ENCODE data around the gene PA2G4. TPM values are rescaled to one million over a fixed set of nuclear protein-coding genes. Genes with fewer than 3 reads are reported as not detected.

Gene PA2G4
- total and polyA plus RNA-seq, 2 of the 4 experiments (the other 2 are of a cell fraction), result 158 to 198 TPM

DNA sequence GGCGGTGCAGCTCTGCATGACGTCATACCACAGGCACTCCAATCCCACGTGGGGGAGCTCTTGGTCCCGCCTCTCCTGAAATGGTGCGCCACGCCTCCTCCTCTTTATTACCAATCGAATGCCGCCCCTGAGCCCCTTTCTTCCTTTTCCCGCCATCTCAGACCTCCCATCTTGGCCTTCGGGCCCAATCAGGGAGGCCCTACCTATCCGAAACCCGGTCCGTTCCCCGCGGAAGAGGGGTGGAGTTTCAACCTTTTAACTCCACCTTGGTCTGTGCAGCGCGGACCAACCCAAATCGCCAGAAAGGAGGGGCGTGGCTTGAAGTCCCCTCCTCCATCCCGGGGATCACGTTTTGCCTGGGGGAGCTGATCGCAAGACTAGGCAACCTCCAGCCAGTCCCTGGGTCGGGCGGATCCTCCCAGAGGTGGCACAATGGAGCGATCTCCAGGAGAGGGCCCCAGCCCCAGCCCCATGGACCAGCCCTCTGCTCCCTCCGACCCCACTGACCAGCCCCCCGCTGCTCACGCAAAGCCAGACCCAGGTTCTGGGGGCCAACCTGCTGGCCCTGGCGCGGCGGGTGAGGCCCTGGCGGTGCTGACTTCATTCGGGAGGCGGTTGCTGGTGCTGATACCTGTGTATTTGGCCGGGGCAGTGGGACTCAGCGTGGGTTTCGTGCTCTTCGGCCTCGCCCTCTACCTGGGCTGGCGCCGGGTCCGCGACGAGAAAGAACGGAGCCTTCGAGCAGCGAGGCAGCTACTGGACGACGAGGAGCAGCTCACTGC is 23.7 kb downstream of the PA2G4 start, which contains the start of gene ESYT1:
ESYT1 (plus strand) TSS at position 380 of the 782 bp plus-strand sequence; CDS start at position 433, 53 bp downstream.
- in situ Hi-C loops (cut with MboI; ENCODE audit: low sequenced_read_pairs) (loop anchor here (5.0 kb wide), 1 partner anchor 59 kb away; the partner anchor contains the start of gene SMARCC2), dilution Hi-C loops (cut with HindIII; ENCODE audit: low sequenced_read_pairs, unreplicated experiment) (no loop called here), intact Hi-C loops (cut with micrococcal nuclease) (loop anchor here (2.0 kb wide), 2 partner anchors 31 to 61 kb away; partner anchors contain the start of genes MYL6 and SMARCC2)
- TSS peak; percentile 73 for BruUV-seq (replicated peaks)
- Histone ChIP-seq H3K9me3 (ENCODE audit: control insufficient read depth, insufficient read depth, low read length) (no peaks in the 10 kb centered on the region), H3K9ac (ENCODE audit: low read depth, low read length) (peak within 1 kb of the TSS; percentile 91), H3K18ac (ENCODE audit: low read depth, low read length) (peak within 1 kb of the TSS; percentile 7), H4K91ac (ENCODE audit: insufficient read depth, low read depth, low read length) (peak within 1 kb of the TSS; percentile 87), H4K5ac (ENCODE audit: low read depth, low read length) (0 out of 2 replicates have a peak within 1 kb of the TSS, but pooled peaks have one; percentile 4), H2BK120ac (ENCODE audit: low read depth, low read length) (0 out of 2 replicates have a peak within 1 kb of the TSS, but pooled peaks have one; percentile 37), H3K14ac (replicated peaks; ENCODE audit: low read depth, low read length) (peak within 1 kb of the TSS; percentile 85), H2AK5ac (ENCODE audit: low read depth, low read length) (peak within 1 kb of the TSS; percentile 97), H2AFZ (replicated peaks; ENCODE audit: low read length, poor library complexity) (peak within 1 kb of the TSS; percentile 88), H2BK15ac (ENCODE audit: low read depth, low read length) (peak within 1 kb of the TSS; percentile 31; the same call in 1 of the 3 replicates), H3K36me3 (ENCODE audit: control insufficient read depth, insufficient read depth, low read length) (peaks cover 24% of the 10 kb centered on the region), H3K4me3 (ENCODE audit: insufficient read depth, low read depth, low read length) (peak within 1 kb of the TSS; percentile 75), H3K9me1 (ENCODE audit: insufficient read depth, low read length) (no peaks in the 10 kb centered on the region), H3K23ac (ENCODE audit: low read depth, low read length) (peak within 1 kb of the TSS; percentile 88), H4K8ac (ENCODE audit: low read depth in 2 of 2, low read length in 2 of 2) (peak within 1 kb of the TSS; percentile 36 to 72; a peak in 2 of 4 replicates), H3K4me1 (ENCODE audit: control insufficient read depth, insufficient read depth, low read length) (peaks cover 6% of the 10 kb centered on the region; the same call in 1 of the 2 replicates), H3K4me2 (ENCODE audit: low read depth, low read length) (peak within 1 kb of the TSS; percentile 92), H3K56ac (ENCODE audit: extremely low read depth, insufficient read depth, low read length) (peak within 1 kb of the TSS; percentile 78), H3K79me1 (ENCODE audit: low read depth in 1 of 2, low read length in 2 of 2) (peaks cover 45 to 70% of the 10 kb centered on the region in 2 experiments), H3K27me3 (ENCODE audit: control insufficient read depth, insufficient read depth, low read length) (no peaks in the 10 kb centered on the region), H2BK5ac (ENCODE audit: low read depth, low read length, poor library complexity, severe bottlenecking) (peak within 1 kb of the TSS; percentile 61), H2AK9ac (replicated peaks; ENCODE audit: low read depth, low read length, poor library complexity) (peak within 1 kb of the TSS; percentile 95), H3K27ac (ENCODE audit: insufficient read depth, low read length) (peak within 1 kb of the TSS; percentile 44), H2BK20ac (ENCODE audit: low read depth, low read length) (no peak within 1 kb of the TSS), H4K20me1 (ENCODE audit: insufficient read depth, low read length) (no peaks in the 10 kb centered on the region), H3K4ac (ENCODE audit: low read depth, low read length) (peak within 1 kb of the TSS; percentile 73)
- ATAC-seq (ENCODE audit: low read depth) (peak; percentile 93), DNase-seq (peak; percentile 100)
- CTCF ChIA-PET, result interaction anchor here (1.0 to 1.3 kb wide), 3 partner anchors 10 to 81 kb away, joined by 4 to 10 read pairs (median 6); partner anchors contain the start of genes SMARCC2 and ZC3H10
- POLR2A ChIA-PET (ENCODE audit: unreplicated experiment), result interaction anchor here (0.6 to 1.9 kb wide), 5 partner anchors 8 to 94 kb away, joined by 3 to 8 read pairs (median 3); partner anchors contain the start of genes MYL6, RNF41 and ZC3H10
- WGBS, 2 experiments (ENCODE audit: extremely low coverage in 2 of 2, insufficient read length in 1 of 2), result 3% methylated on average over 8 of the region's 49 CpGs; no CpG with 5 or more reads in 1 of the 2 experiments
- TF ChIP-seq FOS (IDR thresholded peaks at IDR 0.05; ENCODE audit: low read depth, low read length) (peak; percentile 40; the same call in 1 of the 2 replicates), SMC3 (IDR thresholded peaks at IDR 0.05; ENCODE audit: low read depth, low read length) (no peak), CEBPB (IDR thresholded peaks at IDR 0.05; ENCODE audit: low read depth, low read length) (0 out of 2 replicates have a peak, but pooled peaks have one; percentile 42), CHD1 (IDR thresholded peaks at IDR 0.05; ENCODE audit: low read depth, low read length) (no peak), BHLHE40 (IDR thresholded peaks at IDR 0.05; ENCODE audit: low read depth, low read length) (peak; percentile 95), NFE2L2 (IDR thresholded peaks at IDR 0.05; ENCODE audit: low read depth, low read length) (no peak), MAZ (IDR thresholded peaks at IDR 0.05; ENCODE audit: borderline replicate concordance, low read depth, low read length) (peak; percentile 63; the same call in 1 of the 2 replicates), POLR2A (IDR thresholded peaks at IDR 0.05; ENCODE audit: low read depth, low read length) (peak; percentile 71; the same call in 1 of the 2 replicates), MAFK (IDR thresholded peaks at IDR 0.05; ENCODE audit: low read depth, low read length) (no peak), RAD21 (IDR thresholded peaks at IDR 0.05; ENCODE audit: low read length) (no peak)
- TF ChIP-seq, protein P1, sequence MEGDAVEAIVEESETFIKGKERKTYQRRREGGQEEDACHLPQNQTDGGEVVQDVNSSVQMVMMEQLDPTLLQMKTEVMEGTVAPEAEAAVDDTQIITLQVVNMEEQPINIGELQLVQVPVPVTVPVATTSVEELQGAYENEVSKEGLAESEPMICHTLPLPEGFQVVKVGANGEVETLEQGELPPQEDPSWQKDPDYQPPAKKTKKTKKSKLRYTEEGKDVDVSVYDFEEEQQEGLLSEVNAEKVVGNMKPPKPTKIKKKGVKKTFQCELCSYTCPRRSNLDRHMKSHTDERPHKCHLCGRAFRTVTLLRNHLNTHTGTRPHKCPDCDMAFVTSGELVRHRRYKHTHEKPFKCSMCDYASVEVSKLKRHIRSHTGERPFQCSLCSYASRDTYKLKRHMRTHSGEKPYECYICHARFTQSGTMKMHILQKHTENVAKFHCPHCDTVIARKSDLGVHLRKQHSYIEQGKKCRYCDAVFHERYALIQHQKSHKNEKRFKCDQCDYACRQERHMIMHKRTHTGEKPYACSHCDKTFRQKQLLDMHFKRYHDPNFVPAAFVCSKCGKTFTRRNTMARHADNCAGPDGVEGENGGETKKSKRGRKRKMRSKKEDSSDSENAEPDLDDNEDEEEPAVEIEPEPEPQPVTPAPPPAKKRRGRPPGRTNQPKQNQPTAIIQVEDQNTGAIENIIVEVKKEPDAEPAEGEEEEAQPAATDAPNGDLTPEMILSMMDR (conservative IDR thresholded peaks at IDR 0.05; ENCODE audit: low read depth, low read length), result no peak
- TF ChIP-seq, protein P2, sequence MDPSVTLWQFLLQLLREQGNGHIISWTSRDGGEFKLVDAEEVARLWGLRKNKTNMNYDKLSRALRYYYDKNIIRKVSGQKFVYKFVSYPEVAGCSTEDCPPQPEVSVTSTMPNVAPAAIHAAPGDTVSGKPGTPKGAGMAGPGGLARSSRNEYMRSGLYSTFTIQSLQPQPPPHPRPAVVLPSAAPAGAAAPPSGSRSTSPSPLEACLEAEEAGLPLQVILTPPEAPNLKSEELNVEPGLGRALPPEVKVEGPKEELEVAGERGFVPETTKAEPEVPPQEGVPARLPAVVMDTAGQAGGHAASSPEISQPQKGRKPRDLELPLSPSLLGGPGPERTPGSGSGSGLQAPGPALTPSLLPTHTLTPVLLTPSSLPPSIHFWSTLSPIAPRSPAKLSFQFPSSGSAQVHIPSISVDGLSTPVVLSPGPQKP (IDR thresholded peaks at IDR 0.05; ENCODE audit: borderline replicate concordance, low read depth, low read length), result no peak
- TF ChIP-seq, protein P3, sequence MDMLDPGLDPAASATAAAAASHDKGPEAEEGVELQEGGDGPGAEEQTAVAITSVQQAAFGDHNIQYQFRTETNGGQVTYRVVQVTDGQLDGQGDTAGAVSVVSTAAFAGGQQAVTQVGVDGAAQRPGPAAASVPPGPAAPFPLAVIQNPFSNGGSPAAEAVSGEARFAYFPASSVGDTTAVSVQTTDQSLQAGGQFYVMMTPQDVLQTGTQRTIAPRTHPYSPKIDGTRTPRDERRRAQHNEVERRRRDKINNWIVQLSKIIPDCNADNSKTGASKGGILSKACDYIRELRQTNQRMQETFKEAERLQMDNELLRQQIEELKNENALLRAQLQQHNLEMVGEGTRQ (IDR thresholded peaks at IDR 0.05; ENCODE audit: low read depth, low read length), result peak; percentile 90
